HG02610 (cell line): ENCODE measurements around the gene ANKFN1.
A peak's percentile ranks its signal among the peaks of the same experiment; 100 is the strongest.

Experiments
- ATAC-seq: cut with Tn5 transposase; IDR thresholded peaks from one replicate; pipeline ENCODE4 v1.9.1; 2021; ENCODE audit warnings: mild to moderate bottlenecking, moderate library complexity; ENCODE audit not compliant: unreplicated experiment

Gene ANKFN1, protein sequence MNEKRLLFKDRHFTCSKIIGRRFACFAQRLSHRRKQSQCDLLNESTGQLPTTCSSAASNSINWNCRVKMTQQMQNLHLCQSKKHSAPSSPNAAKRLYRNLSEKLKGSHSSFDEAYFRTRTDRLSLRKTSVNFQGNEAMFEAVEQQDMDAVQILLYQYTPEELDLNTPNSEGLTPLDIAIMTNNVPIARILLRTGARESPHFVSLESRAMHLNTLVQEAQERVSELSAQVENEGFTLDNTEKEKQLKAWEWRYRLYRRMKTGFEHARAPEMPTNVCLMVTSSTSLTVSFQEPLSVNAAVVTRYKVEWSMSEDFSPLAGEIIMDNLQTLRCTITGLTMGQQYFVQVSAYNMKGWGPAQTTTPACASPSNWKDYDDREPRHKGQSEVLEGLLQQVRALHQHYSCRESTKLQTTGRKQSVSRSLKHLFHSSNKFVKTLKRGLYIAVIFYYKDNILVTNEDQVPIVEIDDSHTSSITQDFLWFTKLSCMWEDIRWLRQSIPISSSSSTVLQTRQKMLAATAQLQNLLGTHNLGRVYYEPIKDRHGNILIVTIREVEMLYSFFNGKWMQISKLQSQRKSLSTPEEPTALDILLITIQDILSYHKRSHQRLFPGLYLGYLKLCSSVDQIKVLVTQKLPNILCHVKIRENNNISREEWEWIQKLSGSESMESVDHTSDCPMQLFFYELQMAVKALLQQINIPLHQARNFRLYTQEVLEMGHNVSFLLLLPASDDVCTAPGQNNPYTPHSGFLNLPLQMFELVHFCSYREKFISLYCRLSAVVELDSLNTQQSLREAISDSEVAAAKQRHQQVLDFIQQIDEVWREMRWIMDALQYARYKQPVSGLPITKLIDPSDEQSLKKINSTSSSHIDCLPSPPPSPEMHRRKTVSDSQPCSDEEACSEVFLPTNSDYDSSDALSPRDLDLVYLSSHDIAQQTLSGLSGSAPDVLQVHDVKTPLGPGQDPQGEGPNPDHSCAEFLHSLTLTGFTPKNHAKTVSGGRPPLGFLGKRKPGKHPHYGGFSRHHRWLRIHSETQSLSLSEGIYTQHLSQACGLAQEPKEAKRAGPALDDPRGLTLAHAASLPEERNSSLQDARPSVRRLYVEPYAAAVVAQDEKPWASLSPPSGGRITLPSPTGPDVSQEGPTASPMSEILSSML

DNA sequence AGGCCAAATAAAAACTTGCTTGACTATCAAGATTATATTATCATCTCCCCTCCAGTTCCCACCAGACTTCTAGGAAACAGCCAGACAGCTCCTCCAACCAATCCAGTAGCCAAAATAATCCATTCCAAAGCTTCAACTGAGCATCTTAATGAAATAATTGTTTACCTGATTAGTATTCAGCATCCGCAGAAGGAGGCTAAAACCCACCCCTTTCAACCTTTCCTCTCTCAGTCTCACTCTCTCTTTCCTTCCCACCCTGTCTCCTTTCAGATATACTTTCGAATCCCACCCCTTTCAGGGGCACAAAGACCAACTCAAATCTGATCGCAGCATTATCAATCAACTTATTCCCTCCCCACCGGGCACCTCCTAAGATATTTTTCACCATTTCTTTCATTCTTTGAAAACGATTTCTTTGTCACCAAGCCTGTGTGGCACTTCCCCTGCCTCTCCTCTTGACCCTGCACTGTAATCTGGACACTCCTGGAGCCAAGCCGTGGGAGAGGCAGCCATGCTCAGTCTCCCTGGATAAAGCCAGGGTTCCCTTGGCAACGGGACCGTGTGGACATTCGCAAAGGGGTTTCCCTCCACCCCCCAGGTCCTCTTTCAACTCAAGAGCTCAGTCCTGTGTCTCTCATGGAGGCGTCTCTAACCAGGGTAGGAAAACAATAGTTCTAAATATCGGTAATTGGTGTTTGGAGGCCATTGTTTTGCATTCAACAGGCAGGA, at the start of gene ANKFN1:
Gene ANKFN1 (plus strand): TSS at position 602 of the 729 bp plus-strand sequence. CDS start 59,193 bp downstream, outside the sequence.
- ATAC-seq: no peak

DNA sequence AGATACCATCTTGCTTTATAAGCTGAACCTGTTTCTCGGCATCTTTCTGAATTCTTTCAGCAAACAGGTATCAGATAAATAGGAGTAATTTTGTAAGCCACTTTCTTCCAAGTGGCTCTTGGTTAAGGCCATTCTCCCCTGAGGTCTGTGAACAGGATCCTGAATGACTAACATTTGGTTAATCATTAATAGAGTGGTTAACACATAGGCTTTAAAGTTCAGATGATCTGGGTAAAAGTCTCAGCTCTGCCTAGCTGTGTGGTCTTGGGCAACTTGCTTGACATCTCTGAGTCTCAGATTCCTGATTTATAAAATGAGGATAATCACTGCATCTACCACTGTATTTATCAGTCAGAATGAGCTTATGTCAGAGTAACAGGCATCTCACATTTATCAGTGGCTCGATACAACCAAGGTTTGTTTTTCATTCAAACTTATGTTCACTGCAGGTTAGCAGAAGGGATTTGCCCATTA, 44.4 kb upstream of the ANKFN1 start:
- ATAC-seq: peak; percentile 71

DNA sequence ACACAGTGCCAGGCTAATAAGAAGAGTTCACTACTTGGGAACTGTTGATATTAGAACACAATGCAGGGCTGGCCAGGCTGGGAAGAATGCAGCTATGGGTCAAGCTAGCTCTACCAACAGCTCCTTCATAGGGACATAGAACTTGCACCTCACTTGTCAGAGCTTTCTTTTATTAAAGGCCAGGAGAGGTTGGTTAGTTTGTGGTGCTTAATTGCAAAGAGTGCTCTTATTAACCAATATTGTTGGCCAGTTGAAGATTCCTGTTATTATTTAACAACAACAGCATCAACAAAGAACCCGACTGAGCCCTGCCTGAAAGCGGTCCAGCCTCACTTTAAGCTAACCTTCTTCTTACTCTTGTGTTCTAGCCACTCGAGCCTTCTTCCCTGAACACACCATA, 43.4 kb upstream of the ANKFN1 start:
- no peak for ATAC-seq

DNA sequence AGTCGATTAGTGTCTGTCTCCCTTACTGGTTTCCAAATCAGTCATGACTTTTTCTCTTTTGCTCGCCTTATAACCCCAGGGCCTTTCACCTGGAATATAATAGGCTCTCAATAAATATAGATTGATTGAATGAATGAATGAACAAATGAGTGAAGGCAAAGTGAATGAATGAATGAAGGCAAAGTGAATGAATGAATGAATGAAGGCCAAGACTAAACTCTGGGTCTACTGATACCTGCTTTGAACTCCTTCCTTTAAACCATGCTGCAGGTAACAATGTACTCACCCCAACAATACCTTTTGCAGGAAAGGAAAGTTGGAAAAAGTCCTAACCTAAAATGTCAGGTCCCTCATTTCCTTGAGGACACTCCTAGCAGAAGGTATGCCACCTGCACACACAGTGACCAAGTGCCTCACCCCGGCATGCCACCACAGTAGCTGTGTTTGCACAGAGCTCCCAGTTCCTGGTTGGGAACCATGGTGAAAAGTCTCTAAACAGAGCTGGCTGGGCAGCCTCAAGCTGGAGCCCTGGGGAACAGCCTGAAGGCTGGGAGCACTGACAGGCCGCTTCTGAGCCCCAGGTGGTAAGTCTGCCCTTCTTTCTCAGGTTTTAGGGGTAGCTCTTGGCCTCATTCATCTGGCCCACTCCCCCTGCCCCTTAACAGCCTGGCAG, 42.7 kb upstream of the ANKFN1 start:
- no peak for ATAC-seq

GRCh38 chr17:56111706-56112485, 41.4 kb upstream of the ANKFN1 start:
- no peak for ATAC-seq

DNA sequence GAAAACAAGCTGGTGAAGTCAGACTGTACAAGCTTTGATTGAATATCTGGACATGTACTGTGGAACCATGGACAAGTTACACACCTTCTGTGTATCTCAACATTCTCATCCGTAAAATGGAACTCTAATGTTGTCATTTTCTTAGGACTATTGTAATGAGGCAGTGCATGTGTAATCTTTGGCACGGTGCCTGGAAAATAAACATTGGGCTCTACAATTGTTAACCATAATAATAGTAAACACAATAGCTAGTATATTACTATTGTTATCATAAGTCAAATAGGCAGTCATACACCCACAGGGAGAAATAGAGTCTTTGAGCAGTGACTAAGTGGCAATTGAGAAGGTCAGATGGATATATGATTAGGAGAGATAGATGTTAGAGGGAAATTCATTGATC, 39.8 kb upstream of the ANKFN1 start:
- no peak for ATAC-seq

DNA sequence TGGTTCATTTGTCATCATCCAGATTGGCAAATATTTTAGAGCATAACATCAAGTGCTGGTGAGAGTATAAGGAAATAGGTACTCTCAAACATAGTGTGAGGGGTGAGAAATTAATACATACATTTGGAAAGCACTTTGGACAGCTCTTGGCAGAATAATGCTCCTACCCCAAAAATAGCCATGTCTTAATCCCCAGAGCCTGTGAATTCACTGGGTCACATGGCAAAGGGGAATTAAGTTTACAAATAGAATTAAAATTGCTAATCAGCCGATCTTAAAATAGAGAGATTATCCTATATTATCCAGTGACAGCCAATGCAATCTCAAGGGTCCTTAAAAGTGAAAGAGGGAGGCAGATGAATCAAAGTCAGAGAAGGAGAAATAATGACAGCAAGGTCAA, 38.8 kb upstream of the ANKFN1 start:
- ATAC-seq: no peak

DNA sequence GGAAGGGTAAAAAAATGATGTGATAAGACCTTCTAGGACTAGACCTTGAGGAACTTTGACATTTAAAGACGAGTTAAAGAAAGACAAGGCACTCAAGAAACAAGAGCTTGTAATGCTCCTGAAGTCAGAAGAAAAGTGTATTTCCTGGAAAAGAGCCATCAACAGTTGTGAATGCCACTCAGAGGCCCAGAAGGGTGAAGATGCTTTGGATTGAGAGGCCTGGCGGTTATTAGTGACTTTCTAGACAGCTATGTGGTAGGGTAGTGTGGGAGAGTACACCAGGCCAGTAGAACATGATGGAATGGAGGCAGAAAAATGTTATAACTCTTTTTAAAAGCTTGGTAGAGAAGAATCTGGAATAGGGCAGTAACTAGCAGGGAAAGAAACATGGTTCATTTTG, 34.1 kb upstream of the ANKFN1 start:
- no peak for ATAC-seq

DNA sequence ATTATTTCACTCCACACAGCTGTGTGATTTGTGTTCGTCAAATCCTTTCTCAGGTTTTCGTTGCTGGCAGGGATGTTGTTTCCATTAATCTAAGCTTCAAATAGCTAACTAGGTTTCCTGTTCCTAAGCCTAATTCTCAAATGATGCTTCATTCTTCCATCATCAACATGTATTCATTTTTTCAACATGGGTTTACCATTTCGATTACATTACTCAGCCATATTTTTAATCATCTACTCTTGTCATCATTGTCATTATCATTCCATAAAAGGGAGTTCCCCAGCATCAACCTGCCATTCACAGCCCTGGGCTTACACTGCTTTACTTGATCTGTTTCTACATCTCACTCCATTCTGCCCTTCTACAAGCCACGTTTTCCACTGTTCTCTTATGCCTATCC, 33.3 kb upstream of the ANKFN1 start:
- ATAC-seq: no peak

- ATAC-seq: no peak
Observed at GRCh38 chr17:56121191-56122051, 31.9 kb upstream of the ANKFN1 start.

GRCh38 chr17:56125830-56126819, 27.1 kb upstream of the ANKFN1 start:
- no peak for ATAC-seq

- no peak for ATAC-seq
Observed at GRCh38 chr17:56130026-56130425, 23.2 kb upstream of the ANKFN1 start.

DNA sequence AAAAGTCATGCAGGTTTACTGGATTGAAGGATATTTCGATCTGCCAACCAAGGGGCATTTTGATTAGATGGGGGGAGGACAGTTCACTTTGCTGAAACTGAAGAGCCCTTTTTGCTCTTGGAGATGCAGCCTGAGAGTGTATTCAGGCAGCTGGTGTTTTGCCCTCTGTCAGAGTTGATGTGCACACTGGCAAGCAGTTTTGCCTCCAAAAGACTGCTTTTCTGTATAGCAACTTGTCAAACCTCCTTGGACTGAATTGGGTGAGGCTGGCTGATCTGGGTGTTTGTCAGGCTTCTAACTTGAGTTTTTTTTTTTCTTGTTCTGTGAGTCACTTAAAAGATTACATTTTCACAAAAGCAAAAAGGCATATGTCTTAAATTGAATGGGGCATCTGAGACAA, 22.6 kb upstream of the ANKFN1 start:
- no peak for ATAC-seq

GRCh38 chr17:56131431-56131830, 21.8 kb upstream of the ANKFN1 start:
- no peak for ATAC-seq

GRCh38 chr17:56136301-56136700, 17.0 kb upstream of the ANKFN1 start:
- no peak for ATAC-seq

DNA sequence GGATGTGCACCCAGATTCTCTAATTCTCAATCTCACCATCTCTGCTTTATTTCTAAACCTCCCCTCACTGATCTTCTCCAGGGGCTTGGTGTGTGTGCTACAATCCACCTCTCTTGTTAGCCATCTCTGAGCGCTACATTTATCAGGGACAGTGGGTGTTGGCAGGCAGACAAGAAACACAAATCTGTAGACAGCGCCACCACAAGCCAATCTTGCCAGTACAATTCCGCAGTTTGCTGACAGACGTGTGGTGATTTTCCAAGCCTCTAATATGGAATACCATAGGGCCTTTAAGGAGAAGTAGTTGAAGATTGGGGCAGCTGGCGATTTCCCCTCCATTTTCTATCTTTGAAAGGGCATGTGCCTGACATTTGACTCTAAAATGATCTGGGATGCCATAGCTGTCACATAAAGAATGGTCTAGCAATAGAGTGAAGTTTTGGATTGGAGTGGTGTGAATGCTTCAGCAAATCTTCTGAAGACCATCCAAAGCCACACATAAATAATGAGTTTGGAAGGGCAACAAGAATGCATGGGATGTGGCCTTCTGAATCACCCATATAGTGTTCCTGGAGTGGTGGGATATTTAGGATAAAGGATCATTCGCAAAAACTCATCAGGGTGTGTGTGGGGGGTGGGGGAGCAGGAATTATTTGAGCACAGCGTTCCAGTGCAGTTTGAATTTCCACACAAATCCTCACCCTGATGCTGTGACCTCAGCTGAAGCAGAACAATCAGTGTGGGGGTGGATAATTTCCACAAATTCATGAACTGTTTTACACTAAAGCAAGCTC, 12.0 kb upstream of the ANKFN1 start:
- ATAC-seq: no peak
